ENCODE data around the gene LARP1B. TPM values are rescaled to one million over a fixed set of nuclear protein-coding genes. Genes with fewer than 3 reads are reported as not detected.
"Not testable (repeated sequence)": the region's sequence is repeated elsewhere in the genome, so short reads cannot be mapped to it uniquely, and the experiment has no call there.

The LARP1B gene
- total RNA-seq, result 18.8 to 19.9 TPM (median 19.7 TPM) in 3 replicates

DNA sequence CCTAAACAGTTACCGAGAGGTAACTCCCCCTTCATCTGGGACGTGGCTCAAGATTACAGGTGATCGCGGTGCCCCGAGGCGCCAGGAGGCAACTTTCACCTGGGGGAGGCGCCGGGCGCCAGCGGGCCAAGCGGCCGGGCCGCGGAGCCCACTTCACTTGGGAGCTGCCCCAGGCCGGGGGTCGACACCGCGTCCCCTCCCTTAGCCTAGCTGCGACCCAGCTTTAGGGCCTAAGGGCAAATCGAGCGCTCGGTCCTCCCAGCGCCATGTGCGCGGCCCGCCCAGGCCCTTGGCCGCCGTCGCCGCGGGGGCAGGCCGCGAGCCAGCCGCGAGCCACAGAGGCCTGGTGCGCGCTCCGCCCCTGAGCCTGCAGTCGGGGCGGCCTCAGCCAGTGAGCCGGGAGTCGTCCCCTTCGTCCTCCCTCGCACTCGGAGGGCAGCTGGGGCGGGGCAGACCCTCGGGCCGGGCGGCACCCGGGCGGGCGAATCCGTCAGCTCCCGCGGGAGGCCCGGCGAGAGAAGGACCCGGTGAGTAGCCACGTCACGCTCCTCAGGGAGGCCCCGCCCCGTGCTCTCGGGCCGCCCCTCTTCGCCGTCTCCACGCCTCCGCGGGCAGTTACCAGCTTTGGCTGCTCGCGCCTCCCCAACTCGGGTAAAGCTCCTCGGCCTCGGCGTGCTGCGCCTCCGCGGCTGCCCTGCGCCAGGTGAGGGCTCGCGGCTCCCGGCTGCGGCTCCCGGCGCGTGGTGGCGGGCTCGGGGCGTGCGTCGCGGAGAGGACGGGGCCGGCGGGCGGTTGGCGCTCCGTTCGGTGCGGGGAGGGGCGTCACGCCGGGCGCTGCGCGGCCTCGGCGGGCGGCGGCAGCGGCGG lies at the start of gene LARP1B:
TSS of gene LARP1B (plus strand) at position 614 of the 867 bp plus-strand sequence. CDS start 13,640 bp downstream, outside the sequence.
- Mint-ChIP-seq H3K27ac (peak within 1 kb of the TSS; percentile 96), H3K4me3 (peak within 1 kb of the TSS; percentile 88), H3K27me3 (ENCODE audit: low read depth) (no peaks in the 10 kb centered on the region), H3K9me3 (no peaks in the 10 kb centered on the region), H3K4me1 (peaks cover 10% of the 10 kb centered on the region), H3K36me3 (no peaks in the 10 kb centered on the region)
- TF ChIP-seq, protein P1, sequence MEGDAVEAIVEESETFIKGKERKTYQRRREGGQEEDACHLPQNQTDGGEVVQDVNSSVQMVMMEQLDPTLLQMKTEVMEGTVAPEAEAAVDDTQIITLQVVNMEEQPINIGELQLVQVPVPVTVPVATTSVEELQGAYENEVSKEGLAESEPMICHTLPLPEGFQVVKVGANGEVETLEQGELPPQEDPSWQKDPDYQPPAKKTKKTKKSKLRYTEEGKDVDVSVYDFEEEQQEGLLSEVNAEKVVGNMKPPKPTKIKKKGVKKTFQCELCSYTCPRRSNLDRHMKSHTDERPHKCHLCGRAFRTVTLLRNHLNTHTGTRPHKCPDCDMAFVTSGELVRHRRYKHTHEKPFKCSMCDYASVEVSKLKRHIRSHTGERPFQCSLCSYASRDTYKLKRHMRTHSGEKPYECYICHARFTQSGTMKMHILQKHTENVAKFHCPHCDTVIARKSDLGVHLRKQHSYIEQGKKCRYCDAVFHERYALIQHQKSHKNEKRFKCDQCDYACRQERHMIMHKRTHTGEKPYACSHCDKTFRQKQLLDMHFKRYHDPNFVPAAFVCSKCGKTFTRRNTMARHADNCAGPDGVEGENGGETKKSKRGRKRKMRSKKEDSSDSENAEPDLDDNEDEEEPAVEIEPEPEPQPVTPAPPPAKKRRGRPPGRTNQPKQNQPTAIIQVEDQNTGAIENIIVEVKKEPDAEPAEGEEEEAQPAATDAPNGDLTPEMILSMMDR (IDR thresholded peaks at IDR 0.05; ENCODE audit: unreplicated experiment), result no peak
- DNase-seq (ENCODE audit: low spot score in 2 of 2, unreplicated experiment in 2 of 2), result peak; percentile 89 to 95

DNA sequence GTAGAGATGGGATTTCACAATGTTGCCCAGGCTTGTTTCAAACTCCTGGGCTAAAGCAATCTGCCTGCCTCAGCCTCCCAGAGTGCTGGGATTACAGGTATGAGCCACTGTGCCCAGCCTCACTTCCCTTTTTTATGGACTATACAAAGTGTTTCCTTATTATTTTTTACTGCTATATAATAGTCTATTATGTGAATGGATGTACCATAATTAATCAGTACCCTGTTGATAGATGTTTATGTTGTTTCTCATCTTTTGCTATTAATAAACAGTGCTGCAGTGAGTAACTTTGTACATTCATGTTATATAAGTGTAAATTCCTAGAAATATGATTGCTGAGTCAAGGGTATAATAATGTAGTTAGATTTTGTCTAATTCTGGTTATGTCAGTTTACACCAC lies 35.8 kb upstream of the LARP1B start:
- H3K27ac Mint-ChIP-seq, result no peak overlapping the region
- no peaks in the 10 kb centered on the region for H3K4me1 Mint-ChIP-seq
- H3K36me3 Mint-ChIP-seq, result peaks cover 34% of the 10 kb centered on the region
- H3K27me3 Mint-ChIP-seq (ENCODE audit: low read depth), result no peaks in the 10 kb centered on the region
- peaks cover 11% of the 10 kb centered on the region for H3K9me3 Mint-ChIP-seq
- no peak overlapping the region for H3K4me3 Mint-ChIP-seq
- TF ChIP-seq, protein P1 (IDR thresholded peaks at IDR 0.05; ENCODE audit: unreplicated experiment), result no peak
- no peak for DNase-seq (ENCODE audit: low spot score in 2 of 2, unreplicated experiment in 2 of 2)

DNA sequence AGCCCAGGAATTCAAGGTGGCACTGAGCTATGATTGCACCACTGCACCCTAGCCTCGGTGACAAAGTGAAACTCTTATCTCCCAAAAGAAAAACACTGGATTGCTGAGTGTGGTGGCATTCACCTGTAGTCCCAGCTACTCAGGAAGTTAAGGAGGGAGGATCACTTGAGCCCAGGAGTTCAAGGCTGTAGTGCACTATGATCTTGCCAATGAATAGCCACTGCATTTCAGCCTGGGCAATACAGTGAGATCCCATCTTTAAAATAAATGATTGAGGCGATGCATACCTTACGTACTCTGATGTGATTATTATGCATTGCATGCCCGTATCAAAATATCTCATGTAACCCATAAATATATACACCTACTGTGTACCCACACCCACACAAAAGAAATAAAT lies 31.2 kb upstream of the LARP1B start:
- H3K27ac Mint-ChIP-seq, result no peak overlapping the region
- peaks cover 30% of the 10 kb centered on the region for H3K36me3 Mint-ChIP-seq
- H3K27me3 Mint-ChIP-seq (ENCODE audit: low read depth), result no peaks in the 10 kb centered on the region
- H3K9me3 Mint-ChIP-seq, result peaks cover 3% of the 10 kb centered on the region
- TF ChIP-seq, protein P1 (IDR thresholded peaks at IDR 0.05; ENCODE audit: unreplicated experiment), result no peak
- no peak overlapping the region for H3K4me3 Mint-ChIP-seq
- DNase-seq (ENCODE audit: low spot score in 2 of 2, unreplicated experiment in 2 of 2), result no peak
- H3K4me1 Mint-ChIP-seq, result no peaks in the 10 kb centered on the region

DNA sequence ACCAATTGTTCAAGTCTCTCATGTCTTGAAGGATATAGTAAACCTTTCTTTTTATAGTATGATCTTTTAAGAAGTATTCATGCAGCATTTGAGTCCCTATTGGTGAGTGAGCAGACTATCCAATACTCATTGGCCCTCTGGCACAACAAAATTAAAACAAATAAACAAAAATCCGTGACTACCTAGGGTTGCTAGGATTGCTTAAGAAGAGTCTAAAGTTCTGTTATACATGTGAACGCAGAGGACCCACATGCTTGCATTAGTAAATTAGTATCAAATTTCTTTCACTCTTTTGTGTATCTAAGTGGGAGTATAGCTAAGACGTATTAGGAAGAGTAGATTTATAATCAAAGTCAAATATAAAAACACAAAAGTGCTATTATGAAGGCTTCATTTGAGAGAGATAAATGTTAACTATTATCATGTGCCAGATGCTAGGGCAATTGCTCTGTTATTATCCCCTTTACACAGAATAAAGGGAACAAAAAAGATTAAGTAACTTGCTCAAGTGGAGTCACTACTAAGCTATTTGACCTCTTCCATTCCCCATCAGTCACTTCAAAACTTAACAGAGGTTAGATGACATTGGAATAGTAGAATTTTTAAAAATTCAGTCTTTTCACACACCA lies 29.2 kb upstream of the LARP1B start:
- TF ChIP-seq, protein P1 (IDR thresholded peaks at IDR 0.05; ENCODE audit: unreplicated experiment), result no peak
- H3K36me3 Mint-ChIP-seq, result peaks cover 22% of the 10 kb centered on the region
- no peaks in the 10 kb centered on the region for H3K9me3 Mint-ChIP-seq
- no peak overlapping the region for H3K27ac Mint-ChIP-seq
- no peak overlapping the region for H3K4me3 Mint-ChIP-seq
- DNase-seq (ENCODE audit: low spot score in 2 of 2, unreplicated experiment in 2 of 2), result no peak
- H3K4me1 Mint-ChIP-seq, result no peaks in the 10 kb centered on the region
- H3K27me3 Mint-ChIP-seq (ENCODE audit: low read depth), result no peaks in the 10 kb centered on the region

DNA sequence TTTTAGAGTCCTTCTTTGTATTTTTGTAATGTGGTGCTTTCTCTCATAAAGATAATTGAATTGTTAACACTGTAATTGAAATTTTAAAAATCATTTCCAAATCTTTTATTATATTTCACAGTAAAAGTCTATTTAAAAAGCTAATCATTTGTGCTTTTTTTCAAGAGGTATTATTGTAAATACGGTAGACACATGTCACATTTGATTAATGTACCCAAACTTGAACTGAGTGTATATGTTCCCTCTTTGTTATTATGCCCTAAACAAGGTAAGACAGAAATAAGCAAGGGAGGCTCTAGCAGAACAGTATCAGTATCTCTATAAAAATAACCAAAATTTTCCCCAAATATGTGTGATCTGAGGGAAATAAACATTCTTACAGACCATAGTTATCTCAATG lies 21.5 kb upstream of the LARP1B start:
- TF ChIP-seq, protein P1 (IDR thresholded peaks at IDR 0.05; ENCODE audit: unreplicated experiment), result no peak
- Mint-ChIP-seq H3K4me3 (no peak overlapping the region), H3K9me3 (no peaks in the 10 kb centered on the region), H3K27me3 (ENCODE audit: low read depth) (no peaks in the 10 kb centered on the region), H3K36me3 (no peaks in the 10 kb centered on the region), H3K4me1 (no peaks in the 10 kb centered on the region), H3K27ac (no peak overlapping the region)
- no peak for DNase-seq (ENCODE audit: low spot score in 2 of 2, unreplicated experiment in 2 of 2)

DNA sequence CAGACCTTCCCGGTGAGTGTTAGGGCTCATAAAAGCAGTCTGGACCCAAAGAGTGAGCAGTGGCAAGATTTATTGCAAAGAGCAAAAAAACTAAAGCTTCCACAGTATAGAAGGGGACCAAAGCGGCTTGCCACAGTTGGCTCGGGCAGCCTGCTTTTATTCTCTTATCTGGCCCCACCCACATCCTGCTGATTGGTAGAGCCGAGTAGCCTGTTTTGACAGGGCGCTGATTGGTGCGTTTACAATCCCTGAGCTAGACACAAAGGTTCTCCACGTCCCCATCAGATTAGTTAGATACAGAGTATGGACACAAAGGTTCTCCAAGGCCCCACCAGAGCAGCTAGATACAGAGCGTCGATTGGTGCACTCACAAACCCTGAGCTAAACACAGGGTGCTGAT lies 14.1 kb upstream of the LARP1B start:
- not testable (repeated sequence) for H3K4me3 Mint-ChIP-seq; H3K4me1 Mint-ChIP-seq; DNase-seq (ENCODE audit: low spot score in 2 of 2, unreplicated experiment in 2 of 2); H3K9me3 Mint-ChIP-seq; H3K27ac Mint-ChIP-seq; H3K27me3 Mint-ChIP-seq (ENCODE audit: low read depth); H3K36me3 Mint-ChIP-seq

DNA sequence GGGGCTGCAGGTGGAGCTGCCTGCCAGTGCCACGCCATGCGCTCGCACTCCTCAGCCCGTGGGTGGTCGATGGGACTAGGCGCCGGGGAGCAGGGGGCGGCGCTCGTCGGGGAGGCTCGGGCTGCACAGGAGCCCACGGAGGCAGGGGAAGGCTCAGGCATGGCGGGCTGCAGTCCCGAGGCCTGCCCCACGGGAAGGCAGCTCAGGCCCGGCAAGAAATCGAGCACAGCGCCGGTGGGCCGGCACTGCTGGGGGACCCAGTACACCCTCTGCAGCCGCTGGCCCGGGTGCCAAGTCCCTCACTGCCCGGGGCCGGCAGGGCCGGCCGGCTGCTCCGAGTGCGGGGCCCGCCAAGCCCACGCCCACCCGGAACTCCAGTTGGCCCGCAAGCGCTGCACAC lies 13.6 kb upstream of the LARP1B start:
- not testable (repeated sequence) for H3K4me3 Mint-ChIP-seq; H3K36me3 Mint-ChIP-seq; DNase-seq (ENCODE audit: low spot score in 2 of 2, unreplicated experiment in 2 of 2); H3K9me3 Mint-ChIP-seq; H3K27ac Mint-ChIP-seq; H3K27me3 Mint-ChIP-seq (ENCODE audit: low read depth); H3K4me1 Mint-ChIP-seq

DNA sequence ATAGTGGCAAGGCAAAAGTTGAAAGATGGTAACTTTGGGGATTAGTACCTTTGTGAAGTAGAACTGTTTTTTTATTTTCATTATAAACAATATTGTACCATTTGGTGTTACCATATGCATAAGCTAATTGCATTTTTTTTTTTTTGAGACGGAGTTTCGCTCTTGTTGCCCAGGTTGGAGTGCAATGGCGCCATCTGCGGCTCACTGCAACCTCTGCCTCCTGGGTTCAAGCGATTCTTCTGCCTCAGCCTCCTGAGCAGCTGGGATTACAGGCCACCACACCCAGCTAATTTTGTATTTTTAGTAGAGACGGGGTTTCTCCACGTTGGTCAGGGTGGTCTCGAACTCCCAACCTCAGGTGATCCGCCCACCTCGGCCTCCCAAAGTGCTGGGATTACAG lies 9.9 kb upstream of the LARP1B start:
- not testable (repeated sequence) for H3K4me1 Mint-ChIP-seq; DNase-seq (ENCODE audit: low spot score in 2 of 2, unreplicated experiment in 2 of 2); H3K27me3 Mint-ChIP-seq (ENCODE audit: low read depth); H3K27ac Mint-ChIP-seq; H3K4me3 Mint-ChIP-seq; H3K36me3 Mint-ChIP-seq; H3K9me3 Mint-ChIP-seq

DNA sequence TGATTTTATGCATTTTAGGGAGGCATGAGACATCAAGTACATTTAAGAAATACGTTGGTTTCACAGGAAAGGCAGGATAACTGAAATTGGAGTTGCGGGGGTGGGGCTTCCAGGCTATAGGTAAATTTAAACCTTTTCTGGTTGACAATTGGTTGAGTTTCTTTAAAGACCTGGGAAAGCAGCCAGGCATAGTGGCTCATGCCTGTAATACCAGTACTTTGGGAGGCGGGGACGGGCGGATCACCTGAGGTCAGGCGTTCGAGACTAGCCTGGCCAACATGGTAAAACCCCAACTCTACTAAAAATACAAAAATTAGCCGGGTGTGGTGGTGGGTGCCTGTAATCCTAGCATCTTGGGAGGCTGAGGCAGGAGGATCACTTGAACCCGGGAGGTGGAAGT lies 6.2 kb upstream of the LARP1B start:
- H3K4me1 Mint-ChIP-seq; H3K27ac Mint-ChIP-seq; H3K36me3 Mint-ChIP-seq; H3K4me3 Mint-ChIP-seq; H3K9me3 Mint-ChIP-seq; DNase-seq (ENCODE audit: low spot score in 2 of 2, unreplicated experiment in 2 of 2); H3K27me3 Mint-ChIP-seq (ENCODE audit: low read depth): not testable (repeated sequence)
